Activated CD4-positive, alpha-beta T cell treated with anti-CD3 and anti-CD28 coated beads, Interleukin-2, Interleukin-4, amounts not matched to agents 100 ng/mL and 50 ng/mL, durations not matched to agents 16 hours and 8 hours (primary cell): Measurements from ENCODE around the gene CNTN5.

Source experiments
- DNase-seq: peaks from one replicate; pipeline ENCODE4 v3.0.0-alpha.2; 2020; ENCODE audit warnings: low spot score

The CNTN5 gene

GRCh38 chr11:99519095-99519494 is 498.3 kb downstream of the CNTN5 start:
- DNase-seq = no peak

DNA sequence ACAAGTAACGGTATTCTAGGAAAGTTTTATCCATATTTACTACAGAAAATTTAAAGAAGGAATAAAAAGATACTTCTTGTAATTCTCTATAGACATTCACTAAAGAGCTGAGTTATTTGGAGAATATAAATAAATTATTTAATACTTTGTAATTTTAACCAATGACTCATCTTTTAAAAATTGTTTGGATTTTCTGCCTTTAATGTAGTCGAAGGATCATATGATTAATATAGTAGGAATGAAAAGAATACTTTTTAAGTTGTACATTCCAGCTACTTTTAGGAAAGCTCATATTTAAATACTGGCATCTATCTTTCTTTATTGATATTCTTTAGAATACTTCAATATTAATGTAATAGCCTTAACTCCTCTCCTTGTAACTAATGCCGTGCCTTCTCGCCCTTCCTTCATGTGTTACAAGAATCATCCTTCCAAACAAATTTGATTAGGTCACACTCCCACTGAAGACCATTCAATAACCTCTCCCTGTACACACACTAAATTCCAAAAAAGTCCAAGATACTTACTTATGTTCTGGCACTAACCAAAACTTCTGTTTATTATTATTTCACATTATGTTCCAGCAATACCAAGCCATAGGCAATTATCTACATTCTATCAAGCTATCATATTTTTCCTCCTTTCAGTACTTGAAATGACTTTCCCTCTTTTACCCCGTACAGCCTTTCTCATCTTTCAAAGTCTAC is 501.9 kb downstream of the CNTN5 start:
- no peak for DNase-seq

DNA sequence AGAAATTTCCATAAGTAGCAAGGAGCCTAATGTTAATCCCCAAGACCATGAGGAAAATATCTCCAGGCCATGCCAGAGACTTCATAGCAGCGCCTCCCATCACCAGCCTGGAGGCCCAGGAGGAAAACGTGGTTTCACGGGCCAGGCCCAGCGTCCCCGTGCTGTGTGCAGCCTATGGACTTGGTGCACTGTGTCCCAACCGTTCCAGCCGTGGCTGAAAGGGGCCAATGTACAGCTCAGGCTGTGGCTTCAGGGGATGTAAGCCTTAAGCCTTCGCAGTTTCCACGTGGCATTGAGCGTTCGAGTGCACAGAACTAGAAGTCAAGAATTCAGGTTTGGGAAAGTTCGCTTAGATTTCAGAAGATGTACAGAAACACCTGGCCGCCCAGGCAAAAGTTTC is 510.7 kb downstream of the CNTN5 start:
- no peak for DNase-seq

DNA sequence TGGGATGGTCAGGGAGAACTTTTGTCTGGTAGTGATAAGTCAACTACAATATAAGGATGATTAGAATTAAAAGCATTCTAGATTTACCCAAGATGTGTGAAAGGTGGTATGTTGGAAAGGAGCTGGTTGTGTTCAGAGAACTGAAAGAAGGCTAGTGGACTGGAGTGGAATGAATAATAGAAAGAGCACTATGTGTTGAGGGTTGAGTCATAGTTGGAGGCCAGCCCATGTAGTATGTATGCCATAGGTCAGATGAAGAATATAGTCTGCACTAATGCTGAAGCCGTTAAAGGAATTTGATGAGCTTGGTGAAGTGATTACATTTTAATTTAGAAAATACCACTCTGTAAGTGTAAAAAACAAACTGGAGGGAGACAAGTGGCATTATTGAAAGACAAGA is 514.1 kb downstream of the CNTN5 start:
- no peak for DNase-seq

- no peak for DNase-seq
These were observed 514.7 kb downstream of the CNTN5 start for GRCh38 chr11:99535406-99535805.

- no peak for DNase-seq
These were observed 515.1 kb downstream of the CNTN5 start for GRCh38 chr11:99535819-99536218.

- DNase-seq = no peak
These were observed 516.9 kb downstream of the CNTN5 start for GRCh38 chr11:99537681-99538080.

GRCh38 chr11:99545616-99546015 is 524.9 kb downstream of the CNTN5 start:
- DNase-seq = no peak

- DNase-seq = no peak
These were observed 527.5 kb downstream of the CNTN5 start for GRCh38 chr11:99548264-99548663.

DNA sequence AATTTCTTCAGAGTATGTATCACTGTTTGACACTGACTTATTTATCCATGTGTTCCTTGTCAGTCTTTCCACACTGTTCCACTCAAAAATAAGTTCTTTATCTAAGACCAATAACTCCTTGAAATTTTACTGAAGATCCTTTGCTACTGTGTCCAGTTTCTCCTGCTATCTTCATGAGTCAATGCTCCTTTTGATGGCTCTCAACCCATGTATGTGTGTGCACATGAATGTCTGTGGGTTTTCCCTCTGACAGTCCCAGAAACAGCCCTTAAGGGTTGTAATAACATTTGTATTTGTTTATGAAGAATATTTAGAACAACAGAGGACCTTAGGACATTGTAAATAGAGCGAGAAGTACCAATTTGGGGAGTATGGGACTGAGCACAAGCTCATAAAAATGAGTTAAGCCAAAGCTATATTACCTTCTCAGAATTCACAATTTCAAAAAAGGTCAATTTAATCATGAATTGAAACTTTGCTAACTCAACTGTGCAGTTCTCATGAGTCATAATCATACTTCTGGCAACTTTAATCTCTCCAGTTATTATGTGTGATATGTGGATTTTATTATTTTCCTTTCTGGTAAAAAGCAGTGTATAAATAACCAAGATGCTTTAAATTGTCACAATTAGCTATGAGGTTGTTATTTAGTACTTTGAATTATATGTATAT is 533.6 kb downstream of the CNTN5 start:
- DNase-seq = no peak

- no peak for DNase-seq
These were observed 534.7 kb downstream of the CNTN5 start for GRCh38 chr11:99555486-99555885.

DNA sequence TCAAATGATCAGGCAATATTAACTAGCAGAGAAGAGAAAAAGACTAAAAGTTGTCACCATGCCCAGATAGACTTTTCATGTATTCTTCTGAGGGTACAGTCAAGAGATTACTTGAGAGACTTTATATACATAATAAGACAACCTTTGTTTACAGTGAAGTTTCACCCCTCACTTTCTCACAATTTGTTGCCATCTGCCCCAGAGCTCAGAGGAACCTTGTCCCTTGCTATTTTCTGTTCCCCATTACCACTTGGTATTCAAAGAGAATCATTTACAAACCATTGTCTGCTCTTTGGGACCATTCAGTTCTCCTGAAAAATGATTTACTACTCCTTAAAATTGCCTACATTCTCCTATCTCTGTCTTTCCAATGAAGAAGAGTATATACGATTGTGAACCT is 544.6 kb downstream of the CNTN5 start:
- DNase-seq = no peak

- no peak for DNase-seq
These were observed 546.7 kb downstream of the CNTN5 start for GRCh38 chr11:99567334-99567956.

DNA sequence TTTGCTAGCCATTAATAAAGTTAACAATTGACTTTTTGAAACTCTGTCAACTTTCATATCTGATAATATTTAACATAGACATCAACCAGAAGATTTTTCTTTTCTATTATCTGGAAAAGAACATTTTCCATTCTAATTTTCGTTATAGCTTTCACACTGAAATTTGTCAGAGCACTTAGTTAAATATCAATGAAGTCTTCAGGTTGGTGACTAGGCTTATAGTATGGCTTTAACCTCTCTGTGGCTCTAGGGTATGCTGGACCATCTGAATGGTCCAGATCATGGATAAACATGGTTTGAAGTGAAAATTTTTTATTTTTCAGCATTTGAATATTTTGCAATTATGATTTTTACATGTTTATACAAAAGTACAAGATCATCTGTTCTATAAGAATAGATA is 548.1 kb downstream of the CNTN5 start:
- no peak for DNase-seq

DNA sequence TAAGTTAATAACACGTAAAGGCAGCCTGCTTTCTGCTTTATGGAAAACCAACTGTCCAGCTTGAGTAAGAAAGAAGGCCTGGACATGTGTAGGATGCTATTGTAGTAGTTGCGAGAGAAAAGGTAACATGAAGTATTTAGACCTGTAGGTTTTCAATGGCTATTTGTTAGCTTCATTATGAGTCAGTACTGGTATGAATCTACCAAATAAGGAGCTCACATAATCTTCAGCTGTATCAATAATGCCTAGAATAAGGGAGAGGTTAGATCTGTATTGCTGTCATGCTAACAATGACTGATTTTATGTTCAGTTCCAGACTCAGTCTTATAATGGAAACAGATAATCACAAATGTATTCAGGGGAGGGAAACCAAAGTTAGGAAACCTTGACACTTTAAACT is 550.3 kb downstream of the CNTN5 start:
- no peak for DNase-seq

GRCh38 chr11:99584830-99585229 is 564.1 kb downstream of the CNTN5 start:
- no peak for DNase-seq

- no peak for DNase-seq
These were observed 564.9 kb downstream of the CNTN5 start for GRCh38 chr11:99585606-99586005.

DNA sequence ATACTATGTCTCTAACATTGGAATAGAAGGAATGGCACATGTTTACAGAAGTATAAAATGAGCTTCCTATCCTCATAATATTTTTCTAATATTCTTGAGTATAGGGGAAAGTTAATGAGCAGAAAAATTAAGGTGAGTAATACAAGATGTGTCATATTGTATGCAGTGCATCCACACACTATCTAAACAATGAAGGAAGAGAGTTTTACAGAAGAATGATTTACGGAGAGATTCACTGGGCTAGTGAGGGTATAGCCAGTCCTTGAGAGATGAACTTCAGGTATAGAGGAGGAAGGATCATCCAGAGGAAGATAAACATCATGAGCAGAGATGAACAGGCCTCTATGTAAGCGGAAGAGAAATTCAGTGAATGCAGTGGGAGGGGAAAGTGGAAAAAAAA is 569.0 kb downstream of the CNTN5 start:
- DNase-seq = no peak

- DNase-seq = no peak
These were observed 571.5 kb downstream of the CNTN5 start for GRCh38 chr11:99592266-99592665.

- DNase-seq = no peak
These were observed 572.4 kb downstream of the CNTN5 start for GRCh38 chr11:99593197-99593596.

GRCh38 chr11:99601179-99601578 is 580.4 kb downstream of the CNTN5 start:
- DNase-seq = no peak

DNA sequence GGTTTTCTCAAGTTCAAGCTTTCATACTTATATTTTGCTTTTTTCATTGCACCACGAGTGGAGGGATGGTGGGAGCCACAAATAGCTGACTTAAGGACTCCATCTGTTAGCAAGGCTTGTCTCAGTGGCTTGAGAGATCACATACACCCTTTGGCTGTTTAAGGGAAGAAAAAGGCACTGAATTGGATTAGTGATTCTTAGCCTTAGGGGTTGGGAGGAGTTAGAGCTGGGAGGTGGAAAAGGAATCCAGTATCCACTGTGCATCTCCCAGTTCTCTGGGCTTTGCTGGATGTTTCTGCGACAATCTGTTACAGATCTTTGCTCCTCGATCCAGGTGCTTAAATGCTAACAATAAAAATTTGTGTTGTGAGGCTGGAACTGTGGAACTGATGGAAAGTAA is 593.6 kb downstream of the CNTN5 start:
- no peak for DNase-seq

GRCh38 chr11:99630629-99631028 is 609.9 kb downstream of the CNTN5 start:
- DNase-seq = no peak

DNA sequence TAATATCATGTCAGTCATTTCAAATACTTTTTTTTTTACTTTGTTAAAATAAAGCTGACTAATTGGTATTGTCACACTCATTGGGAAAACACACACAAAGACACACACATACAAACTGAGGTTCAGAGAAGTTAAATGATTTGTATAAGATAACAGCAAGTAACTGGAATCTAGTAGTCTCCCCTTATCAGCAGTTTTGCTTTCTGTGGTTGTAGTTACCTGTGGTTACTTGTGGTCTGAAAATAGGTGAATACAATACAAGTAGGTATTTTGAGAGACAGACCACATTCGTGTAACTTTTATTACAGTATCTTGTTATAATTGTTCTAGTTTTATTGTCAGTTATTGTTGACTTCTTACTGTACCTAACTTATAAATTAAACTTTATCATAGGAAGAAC is 610.9 kb downstream of the CNTN5 start:
- DNase-seq = no peak
